Posterior vena cava (tissue), 2 donors: ENCODE results near the gene MIA3. TPM values are rescaled to one million over a fixed set of nuclear protein-coding genes. Genes with fewer than 3 reads are reported as not detected.
A peak's percentile ranks its signal among the peaks of the same experiment; 100 is the strongest.

Experiments
- DNase-seq: peaks from one replicate; pipeline ENCODE4 v3.0.0-alpha.2; 2020; ENCODE audit warnings: low spot score
- intact Hi-C, 2 donors: fragments of 100-400 bp; cut with DNase I; formaldehyde crosslinking; loops; one replicate each; pipeline versions ENCODE4 v1.14.1 to v1.14.2; 2022 to 2023
- total RNA-seq, 2 donors: library from RNA; stranded (reverse); fragmentation: NEBNext Ultra II Directional; extraction: Animal tissue kit (Norgen Biotek cat#: 25700); gene quantifications; one replicate each; pipeline ENCODE4 v1.2.1, GENCODE V29; 2021
- donor health status: DM: yes; HTN: yes; CAD: no.
- donor health status: DM: yes; HTN: yes; CAD: no.

Gene MIA3
- total RNA-seq, 2 donors from 2014 or later, result 60.9 to 63.0 TPM

DNA sequence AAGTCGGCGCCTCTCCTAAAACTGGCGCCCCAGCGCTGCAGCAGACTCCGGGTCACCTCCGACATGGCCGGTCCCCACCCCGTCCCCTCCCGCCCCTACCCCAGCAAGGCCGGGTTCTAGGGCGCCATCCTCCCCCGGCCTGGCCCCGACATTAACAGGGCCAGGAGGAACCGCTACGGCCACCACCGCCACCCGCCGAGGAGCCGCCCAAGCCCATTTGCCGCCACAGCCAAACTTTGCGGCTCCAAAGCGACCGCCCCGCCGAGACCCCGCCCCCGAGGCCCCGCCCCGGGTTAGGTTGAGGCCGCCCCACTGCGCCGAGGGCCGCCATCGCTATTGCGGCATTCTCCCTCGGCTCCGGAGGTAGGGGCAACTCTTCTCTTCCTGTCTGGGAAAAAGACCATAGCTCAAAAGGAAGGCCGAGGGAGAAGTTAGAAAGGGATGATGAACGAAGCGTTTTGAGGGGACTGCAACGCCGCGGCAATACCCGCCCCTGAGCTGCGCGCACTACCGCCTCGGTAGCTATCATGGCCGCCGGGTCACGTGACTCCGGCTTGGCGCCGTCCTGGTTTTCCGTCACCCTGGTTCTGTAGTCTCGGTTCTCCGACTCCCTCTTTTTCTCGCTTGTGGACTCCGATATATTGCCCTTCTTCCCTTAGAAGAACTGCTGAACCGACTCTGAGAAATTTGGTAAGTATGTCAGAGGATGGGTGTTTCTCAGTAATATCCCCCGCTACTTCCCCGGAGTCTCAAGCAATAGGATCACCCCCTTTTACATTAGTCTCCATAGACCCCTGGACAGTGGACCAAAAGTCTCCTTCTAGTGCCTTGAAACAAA is 94.6 kb downstream of the MIA3 start, which contains the start of the genes AIDA and BROX:
Gene AIDA, minus strand, starts transcription at position 239 of the 838 bp plus-strand sequence. Its CDS starts 174 bp downstream, at position 65.
Gene BROX, plus strand, starts transcription at position 312 of the 838 bp plus-strand sequence. CDS start 3,136 bp downstream, outside the sequence.
- DNase-seq, result peak; percentile 99
- intact Hi-C loops, result no loop called here

DNA sequence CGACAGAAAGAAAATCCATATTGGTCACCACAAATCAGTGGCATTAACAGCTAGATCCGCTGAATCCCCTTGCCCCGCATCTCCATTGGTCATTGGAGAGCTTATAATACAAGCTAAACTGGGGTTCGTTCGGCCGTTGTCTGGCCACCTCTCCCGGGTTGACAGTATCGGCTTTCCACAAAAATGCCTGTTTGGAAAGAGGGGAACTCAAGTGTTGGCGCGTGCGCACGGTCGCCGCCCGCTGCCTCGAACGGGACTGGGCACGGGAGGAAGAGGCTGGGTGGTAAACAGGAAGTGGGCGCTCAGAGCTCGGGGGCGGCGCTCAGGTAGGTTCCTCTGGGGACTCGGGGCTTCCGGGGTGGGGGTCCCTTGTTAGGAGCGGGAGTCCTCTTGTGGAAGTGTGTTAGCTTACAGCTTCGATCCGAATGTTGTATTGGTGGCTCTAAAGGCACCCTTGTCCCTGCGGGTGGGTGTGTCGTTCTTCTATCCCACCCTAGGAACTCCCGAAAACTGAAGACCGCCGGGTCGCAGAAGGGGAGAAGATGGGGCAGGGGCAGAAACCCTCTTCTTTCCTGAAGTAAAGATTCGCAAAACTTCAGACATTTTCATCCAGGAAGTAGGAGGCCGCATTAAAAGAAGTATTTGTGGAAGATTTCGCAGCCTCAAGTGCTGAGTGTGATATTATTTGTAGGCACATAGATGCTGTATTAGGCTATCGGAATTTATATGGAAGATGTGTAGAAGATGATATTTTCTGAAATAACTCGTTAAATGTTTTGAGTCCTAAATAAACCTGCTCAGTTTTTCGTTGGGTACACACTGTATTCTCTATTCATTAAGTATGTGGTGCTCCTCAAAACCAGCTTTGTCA is 95.4 kb downstream of the MIA3 start:
- intact Hi-C loops, result no loop called here
- peak; percentile 98 for DNase-seq

DNA sequence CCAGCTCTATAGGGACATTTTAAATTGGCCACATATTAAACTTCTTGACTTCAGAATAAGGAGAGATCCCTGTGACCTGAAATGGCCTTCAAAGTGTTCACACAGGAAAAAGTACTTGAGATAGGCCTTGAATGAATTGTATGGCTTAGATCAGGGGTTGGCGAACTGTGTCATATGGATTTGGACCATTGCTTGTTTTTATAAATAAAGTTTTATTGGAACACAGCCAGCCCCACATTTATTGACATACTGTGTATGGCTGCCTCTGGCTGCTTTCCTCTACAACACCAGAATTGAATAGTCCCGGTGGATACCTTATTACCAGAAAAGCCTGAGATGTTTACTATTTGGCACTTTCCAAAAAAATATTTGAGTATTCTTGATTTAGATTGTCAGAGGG is 98.5 kb downstream of the MIA3 start:
- intact Hi-C loops, result no loop called here
- no peak for DNase-seq

Other genes starting within 250 kb of the MIA3 start
- gene HHIPL2, start 70.0 kb upstream of the MIA3 start, total RNA-seq, result under 1 TPM; 0.38 to 0.42 TPM
- gene TAF1A, start 28.2 kb upstream of the MIA3 start, total RNA-seq, result 1 to 10 TPM; 6.1 to 9.0 TPM
- gene AIDA, start 94.4 kb downstream of the MIA3 start, total RNA-seq, result 100 to 1,000 TPM; 106 to 136 TPM
- 10 to 100 TPM; 33.3 to 34.7 TPM for gene BROX, start 94.5 kb downstream of the MIA3 start, total RNA-seq
- gene FAM177B, start 119.1 kb downstream of the MIA3 start, total RNA-seq, result not detected
- gene DISP1, start 196.9 kb downstream of the MIA3 start, total RNA-seq, result 1 to 10 TPM; 8.0 to 8.8 TPM